Upper lobe of left lung (tissue), 4 donors: ENCODE measurements around the gene S100A12.

Experiments
- EP300 ChIP-seq, 4 donors: sonication (generic); formaldehyde crosslinking; IDR thresholded peaks; one replicate each; pipeline ENCODE4 v1.5.1; 2017; ENCODE audit warnings: antibody characterized with exemption in 4 of 4, control low read depth in 2 of 4
- POLR2A ChIP-seq, 4 donors: fragments of 450-650 bp; IDR thresholded peaks; one replicate each; pipeline ENCODE4 v1.5.1; 2016 to 2017; ENCODE audit warnings: antibody characterized with exemption in 4 of 4, mild to moderate bottlenecking in 2 of 4
- POLR2AphosphoS5 ChIP-seq, 2 donors: sonication (generic); formaldehyde crosslinking; IDR thresholded peaks; one replicate each; pipeline ENCODE4 v1.5.1; 2017; ENCODE audit warnings: antibody characterized with exemption in 2 of 2
- TF ChIP-seq, protein P1 (sequence below), 6 experiments: fragments of 450-650 bp in 4 of 6; fragments of 200-600 bp in 2 of 6; sonication (generic) in 2 of 6; IDR thresholded peaks; one replicate each; pipeline ENCODE4 v1.5.1; 2016 to 2019; ENCODE audit warnings: antibody characterized with exemption in 6 of 6

DNA sequence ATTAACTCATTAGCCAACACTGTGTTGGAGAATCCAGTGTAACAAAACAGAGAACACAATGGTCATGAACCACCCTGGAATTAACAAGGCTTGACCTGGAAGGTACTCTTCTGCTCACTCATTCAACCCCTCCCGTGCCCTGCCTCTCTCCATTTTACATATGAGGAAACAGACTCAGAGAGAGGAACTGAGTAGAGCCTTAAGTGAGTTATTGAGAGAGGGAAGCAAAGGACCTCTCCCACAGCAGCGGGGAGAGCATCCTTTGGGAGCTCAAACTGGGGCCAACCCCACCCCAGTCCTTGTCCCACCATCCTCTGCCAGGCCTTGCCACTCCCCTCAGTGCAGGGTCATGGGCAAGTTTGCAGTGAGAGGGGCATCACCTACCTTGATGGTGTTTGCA lies 1.4 kb downstream of the S100A12 start:
- TF ChIP-seq, protein P1, sequence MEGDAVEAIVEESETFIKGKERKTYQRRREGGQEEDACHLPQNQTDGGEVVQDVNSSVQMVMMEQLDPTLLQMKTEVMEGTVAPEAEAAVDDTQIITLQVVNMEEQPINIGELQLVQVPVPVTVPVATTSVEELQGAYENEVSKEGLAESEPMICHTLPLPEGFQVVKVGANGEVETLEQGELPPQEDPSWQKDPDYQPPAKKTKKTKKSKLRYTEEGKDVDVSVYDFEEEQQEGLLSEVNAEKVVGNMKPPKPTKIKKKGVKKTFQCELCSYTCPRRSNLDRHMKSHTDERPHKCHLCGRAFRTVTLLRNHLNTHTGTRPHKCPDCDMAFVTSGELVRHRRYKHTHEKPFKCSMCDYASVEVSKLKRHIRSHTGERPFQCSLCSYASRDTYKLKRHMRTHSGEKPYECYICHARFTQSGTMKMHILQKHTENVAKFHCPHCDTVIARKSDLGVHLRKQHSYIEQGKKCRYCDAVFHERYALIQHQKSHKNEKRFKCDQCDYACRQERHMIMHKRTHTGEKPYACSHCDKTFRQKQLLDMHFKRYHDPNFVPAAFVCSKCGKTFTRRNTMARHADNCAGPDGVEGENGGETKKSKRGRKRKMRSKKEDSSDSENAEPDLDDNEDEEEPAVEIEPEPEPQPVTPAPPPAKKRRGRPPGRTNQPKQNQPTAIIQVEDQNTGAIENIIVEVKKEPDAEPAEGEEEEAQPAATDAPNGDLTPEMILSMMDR (IDR thresholded peaks at IDR 0.05): no peak
- TF ChIP-seq POLR2A (IDR thresholded peaks at IDR 0.05): no peak
- TF ChIP-seq POLR2AphosphoS5 (IDR thresholded peaks at IDR 0.05): no peak
- TF ChIP-seq EP300 (IDR thresholded peaks at IDR 0.05): no peak
